Measurements from ENCODE around the gene PDCD6IP.
A peak's percentile ranks its signal among the peaks of the same experiment; 100 is the strongest.

The PDCD6IP gene

GRCh38 chr3:33915796-33916546 lies 117.5 kb downstream of the PDCD6IP start:
- TF ChIP-seq CTCF (IDR thresholded peaks at IDR 0.05) (peak; percentile 20), ZFX (IDR thresholded peaks at IDR 0.05; ENCODE audit: borderline replicate concordance) (no peak)
- H3K27ac ChIP-seq: no peak overlapping the region

GRCh38 chr3:33918126-33918756 lies 119.8 kb downstream of the PDCD6IP start:
- H3K27ac ChIP-seq: no peak overlapping the region
- no peak for TF ChIP-seq ZFX (IDR thresholded peaks at IDR 0.05; ENCODE audit: borderline replicate concordance)
- no peak for TF ChIP-seq CTCF (IDR thresholded peaks at IDR 0.05)
